GM19023 (cell line): Measurements from ENCODE around the gene SLC37A2.
A peak's percentile ranks its signal among the peaks of the same experiment; 100 is the strongest.

ENCODE experiments used
- ATAC-seq: cut with Tn5 transposase; IDR thresholded peaks from one replicate; pipeline ENCODE4 v1.9.1; 2021; ENCODE audit warnings: mild to moderate bottlenecking, moderate library complexity; ENCODE audit not compliant: unreplicated experiment

SLC37A2 gene

DNA sequence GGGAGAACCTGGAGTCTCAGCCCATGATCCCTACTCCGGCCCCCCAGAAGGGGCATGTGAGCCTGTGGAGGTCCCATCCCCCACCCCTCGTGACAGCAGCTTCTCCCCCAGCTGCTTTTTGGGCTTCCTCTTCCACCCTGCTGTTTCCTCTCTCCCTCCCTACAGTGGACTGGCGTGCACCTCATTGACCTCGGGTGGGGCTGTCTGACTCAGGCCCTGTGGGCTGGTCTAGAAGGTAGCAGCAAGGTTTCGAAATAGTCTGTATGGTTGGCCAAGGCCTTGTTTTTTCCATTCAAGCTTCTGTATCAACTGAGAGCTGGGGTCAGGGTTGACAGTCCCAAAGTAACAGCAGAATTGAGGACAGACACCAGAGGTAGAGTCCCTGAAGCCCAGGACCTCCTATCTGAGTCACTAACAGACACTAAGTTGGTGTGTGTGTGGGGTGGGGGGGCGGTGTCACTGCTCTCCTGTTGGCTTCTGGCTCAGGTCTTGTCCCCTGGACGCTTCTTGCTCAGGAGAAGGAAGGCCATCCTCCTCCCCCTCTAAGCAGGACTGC lies 7.7 kb downstream of the SLC37A2 start:
- peak; percentile 72 for ATAC-seq

DNA sequence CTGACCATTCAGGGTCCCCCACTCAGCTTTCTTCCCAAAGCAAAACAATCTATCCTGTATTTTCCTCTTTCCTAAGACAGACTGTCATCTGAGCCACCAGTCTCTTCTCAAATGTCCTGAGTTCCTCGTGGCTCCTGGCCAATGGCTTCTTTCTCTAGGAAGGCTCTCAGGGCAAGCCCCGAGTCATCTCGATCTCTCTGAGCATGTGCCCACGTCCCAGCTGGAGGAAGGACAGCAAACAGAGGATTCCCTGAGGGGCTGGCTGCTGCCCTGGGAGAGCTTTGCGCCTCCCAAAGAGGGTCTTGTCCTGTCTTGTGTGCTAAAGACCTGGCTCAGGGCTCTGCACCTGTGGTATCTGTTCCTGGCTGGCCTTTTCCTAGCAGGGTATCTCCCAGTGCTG lies 8.3 kb downstream of the SLC37A2 start:
- no peak for ATAC-seq

DNA sequence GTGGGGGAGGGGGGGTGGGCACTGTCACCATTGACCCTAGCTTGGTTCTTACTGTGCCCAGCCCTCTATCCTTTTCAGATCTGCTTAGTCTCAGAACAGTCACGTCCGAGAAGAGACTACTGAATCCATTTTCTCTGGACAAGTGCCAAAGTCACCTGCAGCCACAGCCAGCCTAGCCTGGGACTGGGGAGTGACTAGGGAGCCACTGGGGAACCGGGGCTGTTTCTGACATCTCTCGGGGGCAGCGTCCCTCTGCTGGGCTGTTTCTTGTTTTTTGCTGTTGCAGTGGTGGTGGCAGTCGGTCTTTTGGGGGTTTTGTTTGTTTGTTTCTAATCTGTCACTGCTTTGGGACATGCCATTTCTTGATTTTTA lies 8.7 kb downstream of the SLC37A2 start:
- no peak for ATAC-seq

DNA sequence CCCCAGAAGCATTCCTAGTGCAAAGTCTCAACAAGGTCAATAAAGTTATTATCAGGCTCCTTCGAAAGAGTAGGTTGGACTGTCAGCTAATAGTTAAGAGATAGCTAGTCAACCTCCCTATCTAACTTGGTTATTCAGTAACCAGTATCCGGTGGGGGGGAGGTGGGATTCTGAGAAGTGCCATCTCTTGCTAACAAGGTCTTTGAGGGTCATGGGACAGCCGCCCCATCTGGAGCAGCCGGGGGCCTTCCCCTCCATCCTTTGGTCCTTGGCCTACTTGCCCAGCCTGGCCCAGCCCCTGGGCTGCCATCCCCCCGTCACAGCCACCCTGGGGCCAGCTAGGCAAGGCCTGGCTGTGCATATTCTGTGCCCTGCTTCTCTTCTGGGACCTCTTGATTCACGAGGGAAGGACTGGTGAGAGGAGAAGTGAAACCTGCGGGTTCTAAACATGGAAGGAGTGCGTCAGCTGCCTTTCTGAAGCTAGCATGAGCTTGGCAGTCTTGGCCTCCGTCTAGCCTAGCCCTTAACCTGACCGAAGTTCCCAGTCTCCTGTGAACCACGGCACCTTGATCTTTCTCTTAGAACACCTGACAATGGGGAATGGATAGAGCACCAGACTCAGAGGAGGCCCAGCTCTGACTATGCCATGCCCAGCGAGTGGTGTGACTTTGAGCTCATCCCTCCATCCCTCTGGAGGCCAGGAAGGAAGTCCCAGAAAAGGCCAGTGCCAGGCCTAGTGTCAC lies 9.3 kb downstream of the SLC37A2 start:
- peak; percentile 75 for ATAC-seq

DNA sequence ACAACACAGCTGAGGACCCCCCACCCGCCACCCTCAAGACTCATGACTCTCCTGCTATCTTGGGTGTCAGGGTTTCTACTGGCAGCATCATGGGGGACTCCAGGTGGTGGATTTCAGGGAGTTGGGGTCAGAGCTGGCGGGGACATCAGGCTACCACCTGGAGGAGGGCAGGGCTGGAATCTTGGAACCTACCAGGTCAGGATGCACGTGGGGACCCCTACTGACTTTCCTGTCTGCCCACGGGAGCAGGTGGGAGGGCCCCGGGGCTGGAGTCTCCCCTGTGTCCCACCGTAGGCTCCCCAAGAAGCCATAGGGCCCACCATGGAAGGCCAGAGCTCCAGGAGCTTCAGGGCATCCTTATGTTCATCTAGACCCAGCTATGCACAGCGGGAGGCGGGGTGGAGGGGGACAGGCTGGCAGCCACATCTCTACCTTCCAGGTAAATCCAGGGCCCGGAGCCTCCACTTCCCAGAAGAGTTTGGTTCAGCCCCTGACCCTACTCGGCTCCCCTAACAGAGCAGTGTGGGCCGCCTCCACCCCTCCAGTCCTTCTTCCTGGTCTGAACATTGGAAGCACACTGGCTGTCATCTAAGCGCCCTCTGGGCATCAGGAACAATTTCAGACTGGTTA lies 10.0 kb downstream of the SLC37A2 start:
- ATAC-seq, result no peak

DNA sequence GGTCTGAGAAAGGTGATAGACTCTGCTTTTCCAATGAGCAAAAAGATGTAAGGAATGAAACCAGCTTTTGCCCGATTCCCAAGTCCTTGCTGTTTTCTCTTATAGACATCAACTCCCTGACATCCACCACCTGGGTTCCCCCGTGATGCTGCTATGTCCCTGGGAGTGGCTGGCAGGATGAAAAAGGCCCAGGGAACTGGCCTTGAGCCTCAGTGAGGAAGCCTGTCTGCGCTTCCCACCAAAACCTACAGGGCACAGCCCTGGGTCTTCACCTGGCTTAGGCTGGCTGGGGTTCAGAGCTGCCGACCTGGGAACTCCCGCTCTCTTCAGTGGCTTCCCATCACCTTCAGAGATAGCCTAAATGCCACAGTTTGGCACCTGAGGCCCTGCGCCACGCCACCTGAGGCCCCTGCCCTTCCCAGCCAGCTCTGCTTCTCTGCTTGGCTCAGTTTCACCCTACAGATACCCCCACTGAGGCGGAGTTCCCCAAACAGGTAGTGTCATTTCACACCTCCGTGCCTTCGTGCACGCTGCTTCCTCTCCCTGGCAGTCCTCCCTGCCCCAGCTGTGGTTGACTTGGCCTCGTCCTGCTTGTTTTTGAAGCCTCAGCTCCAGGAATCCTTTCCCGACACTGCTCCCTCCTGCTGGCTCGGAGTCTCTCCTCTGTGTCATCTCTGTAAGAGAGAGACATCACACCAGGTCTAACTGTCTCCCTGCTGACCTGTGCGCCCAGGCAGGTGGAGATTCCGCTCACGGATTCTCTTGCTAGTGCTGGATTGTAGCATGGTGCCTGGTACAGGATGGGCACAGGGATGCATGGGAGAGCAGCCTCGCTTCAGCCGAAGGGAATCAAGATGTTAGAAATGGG lies 10.7 kb downstream of the SLC37A2 start:
- ATAC-seq, result no peak

DNA sequence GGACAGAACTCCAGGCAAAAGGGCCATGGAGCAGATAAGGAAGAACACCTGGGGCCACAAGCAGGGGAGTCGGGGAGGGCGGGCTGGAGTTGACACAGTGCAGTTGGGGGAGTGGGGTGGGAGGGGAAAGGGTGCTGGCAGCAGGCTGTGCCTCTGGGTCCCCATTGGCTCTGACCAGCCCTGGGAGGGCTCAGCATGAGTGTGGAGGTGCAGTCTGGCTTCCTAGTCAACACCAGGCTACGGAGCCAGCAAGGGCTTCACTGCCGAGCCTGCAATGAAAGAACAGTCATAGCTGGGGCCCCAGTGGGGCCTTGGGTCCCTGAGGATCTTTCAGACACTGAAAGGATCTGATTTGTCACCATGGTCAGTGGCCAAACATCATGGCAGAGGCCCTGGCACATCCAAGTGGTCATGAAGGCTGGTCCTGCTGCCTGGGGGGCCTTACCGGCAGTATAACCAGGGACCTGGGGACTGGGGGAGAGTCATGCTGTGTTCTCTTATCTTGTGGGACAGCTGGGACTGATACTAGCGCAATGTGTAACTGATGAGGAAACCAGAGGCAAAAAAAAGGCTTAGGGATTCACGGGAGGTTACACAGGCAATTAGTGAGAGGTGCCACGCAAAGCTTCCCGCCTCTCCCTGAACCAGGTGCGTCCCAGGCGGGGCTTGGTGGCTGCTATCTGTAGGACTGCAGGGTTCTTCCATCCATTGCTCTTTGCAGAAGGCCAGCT lies 11.6 kb downstream of the SLC37A2 start:
- ATAC-seq, result no peak

DNA sequence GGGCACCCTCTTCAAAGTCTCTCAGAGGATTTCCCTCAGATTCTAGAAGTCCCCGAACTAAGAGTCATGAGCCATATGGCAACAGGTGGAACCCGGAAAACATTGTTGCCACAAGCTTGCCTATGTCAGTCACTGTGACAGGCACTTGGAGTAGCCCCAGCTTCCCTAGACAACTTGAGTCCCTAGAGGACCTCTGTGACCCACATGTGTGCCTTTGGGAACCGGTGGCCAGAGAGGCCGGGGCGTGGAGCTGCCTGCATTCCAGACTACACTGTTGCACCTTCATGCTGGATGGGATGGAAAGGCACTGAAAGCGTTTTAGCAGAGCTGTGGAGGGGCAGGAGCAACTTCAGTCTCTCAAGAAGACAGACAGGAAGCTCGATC lies 12.1 kb downstream of the SLC37A2 start:
- ATAC-seq, result no peak

DNA sequence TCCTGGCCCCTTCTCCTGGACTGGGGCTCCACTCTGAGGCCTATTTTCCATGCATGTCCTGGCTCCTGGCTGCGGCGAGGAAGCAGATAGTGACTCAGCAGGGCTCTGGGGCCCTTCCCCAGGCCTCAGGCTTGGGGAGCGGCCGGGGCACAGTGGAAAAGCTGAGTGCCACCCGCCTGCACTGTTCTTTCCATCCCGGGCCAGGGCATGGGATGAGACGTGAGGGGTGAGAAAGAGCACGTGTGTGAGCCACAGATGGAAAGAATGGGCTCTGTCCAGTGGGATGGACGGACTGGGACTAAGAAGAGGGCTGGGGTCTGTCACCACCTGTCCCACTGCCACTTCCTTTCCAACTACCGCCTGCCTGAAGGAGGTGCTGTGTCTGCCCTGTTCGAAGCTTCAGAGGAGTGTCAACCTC lies 12.8 kb downstream of the SLC37A2 start:
- no peak for ATAC-seq

DNA sequence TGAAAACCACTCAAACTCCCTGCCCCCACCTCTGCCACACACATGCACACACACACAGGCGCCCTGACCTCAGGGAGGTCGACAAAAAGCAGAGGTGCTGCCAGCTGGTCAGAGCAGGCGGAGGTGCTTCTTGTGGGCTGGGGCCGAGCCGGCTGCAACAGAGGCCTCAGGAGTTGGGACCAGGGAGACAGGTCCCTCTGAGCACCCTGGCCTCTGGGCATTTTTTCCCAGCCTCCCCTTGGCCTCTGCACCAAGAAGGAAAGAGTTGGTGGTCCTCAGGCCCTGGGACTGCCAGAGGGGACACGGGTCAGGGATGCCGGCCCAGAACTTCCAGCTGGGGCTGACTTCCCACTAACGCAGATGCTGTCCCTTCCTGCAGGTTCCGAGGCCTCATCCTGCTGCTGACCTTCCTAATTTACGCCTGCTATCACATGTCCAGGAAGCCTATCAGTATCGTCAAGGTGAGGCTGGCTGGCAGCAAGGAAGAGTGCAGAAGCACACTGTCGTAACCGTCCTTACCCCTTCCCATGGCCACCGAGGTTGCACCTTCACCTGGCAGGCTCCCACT lies 13.4 kb downstream of the SLC37A2 start:
- no peak for ATAC-seq

DNA sequence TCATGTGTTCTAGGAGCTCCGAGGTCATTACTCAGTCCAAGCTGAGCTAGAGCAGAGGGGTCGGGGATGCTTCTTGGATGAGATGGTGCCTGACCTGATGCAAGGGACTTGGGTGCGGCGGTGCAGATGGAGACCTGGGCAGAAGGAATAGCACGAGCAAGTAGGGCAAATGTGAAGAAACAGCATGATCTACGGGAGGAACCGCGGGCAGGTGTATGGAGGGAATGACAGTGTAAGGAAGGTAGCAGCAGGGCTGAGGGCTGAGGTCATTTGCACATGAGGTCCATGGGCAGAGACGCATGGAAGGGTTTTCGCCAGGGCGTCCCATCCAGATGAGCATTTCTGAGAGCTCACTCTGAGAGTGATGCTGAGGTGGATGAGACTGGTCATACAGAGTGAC lies 14.9 kb downstream of the SLC37A2 start:
- no peak for ATAC-seq

DNA sequence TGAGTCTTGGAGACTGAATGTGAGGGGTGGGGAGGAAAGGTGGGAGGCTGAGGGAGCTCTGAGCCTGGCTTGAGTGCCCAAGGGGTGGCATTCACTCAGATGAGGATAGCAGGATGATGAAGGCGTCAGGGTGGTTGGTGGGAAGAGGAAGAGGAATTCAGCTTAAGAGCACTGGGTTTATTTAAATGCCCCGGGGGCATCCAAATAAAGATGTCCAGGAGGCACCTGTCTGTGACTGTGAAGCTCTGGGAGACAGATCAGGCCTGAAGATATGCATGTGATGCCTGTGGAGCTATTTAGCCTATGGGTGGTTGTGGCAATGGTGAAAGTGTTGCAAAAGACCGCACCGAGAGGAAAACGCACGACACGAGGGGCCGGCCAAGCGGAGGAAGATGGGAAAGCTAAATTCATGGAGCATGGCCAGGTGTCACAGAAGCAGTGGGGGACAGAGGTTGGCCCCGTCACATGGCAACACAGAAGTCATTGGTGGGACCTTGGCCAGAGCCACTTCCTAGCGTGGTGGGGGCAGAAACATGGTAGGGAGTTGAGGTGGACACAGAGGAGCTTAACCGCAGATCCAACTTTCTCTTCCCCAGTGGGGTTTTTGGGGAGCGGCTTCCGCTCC lies 15.5 kb downstream of the SLC37A2 start:
- no peak for ATAC-seq

DNA sequence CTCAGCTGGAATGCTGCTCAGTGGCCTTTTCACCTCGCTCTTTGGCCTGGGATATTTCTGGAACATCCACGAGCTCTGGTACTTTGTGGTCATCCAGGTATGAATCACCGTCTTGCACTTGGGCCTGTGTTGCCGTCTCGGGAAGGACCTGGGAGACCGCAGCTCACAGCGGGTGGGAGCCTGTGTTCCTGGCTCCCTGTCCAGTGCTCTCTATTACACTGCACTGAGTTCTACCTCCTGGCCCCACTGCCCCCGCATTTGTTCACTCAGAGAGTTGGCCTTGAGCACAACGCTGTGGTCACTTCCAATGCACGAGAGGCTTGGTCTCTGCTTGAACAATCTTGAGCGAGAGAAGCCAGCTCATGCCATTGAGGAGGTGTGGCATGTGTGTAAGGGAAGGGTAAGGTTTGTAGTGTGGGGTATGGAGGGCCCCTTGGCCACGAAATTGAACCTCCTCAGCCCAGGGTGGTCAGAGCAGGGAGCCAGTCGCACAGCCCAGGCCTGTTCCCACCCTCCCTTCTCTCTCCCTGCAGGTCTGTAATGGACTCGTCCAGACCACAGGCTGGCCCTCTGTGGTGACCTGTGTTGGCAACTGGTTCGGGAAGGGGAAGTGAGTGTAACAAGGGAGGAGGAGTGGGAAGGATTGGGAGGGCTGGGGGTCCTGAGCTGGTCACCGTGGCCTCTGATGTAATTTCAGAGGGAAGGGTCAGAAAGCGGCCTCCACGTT lies 16.2 kb downstream of the SLC37A2 start:
- no peak for ATAC-seq

DNA sequence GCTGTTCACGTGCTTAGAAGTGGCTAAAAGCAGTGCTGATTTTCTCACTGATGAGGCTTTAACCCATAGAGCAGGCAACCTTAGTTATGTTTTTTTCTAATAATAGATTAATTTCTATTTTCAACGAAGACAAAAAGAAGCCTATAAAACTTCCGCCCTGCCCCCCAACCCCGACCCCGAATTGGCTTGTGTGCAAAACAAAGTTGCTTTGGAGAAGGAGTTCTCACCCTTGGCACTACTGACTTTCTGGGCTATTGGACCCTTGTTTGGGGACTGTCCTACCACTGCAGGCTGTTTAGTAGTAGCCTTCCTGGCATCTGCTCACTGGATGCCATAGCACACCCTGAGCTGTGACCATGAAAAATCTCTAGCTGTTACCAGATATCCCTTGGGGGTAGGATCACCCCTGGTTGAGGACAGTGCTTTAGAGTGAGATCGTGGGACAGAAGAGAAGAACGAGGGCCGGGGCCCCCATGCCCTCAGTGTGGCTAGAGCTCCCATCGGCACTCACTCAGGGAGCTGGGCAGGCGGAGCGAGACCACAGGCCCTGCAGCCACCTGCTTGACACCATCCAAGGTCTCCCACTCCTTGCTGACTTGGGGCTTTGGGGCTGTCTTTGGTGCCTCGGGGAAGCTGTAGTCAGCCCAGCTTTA lies 16.9 kb downstream of the SLC37A2 start:
- ATAC-seq, result no peak

DNA sequence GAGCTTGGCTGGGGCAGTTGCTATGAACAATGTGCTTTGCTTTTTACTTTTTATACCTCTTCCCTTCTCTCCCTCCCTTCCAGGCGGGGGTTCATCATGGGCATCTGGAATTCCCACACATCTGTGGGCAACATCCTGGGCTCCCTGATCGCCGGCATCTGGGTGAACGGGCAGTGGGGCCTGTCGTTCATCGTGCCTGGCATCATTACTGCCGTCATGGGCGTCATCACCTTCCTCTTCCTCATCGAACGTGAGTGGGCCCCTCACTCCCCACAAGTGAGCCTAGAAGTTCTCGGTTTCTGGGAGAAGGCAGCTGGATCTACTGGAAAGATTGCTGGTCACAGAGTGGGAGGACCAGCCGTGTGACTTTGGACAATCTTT lies 17.4 kb downstream of the SLC37A2 start:
- ATAC-seq, result no peak

DNA sequence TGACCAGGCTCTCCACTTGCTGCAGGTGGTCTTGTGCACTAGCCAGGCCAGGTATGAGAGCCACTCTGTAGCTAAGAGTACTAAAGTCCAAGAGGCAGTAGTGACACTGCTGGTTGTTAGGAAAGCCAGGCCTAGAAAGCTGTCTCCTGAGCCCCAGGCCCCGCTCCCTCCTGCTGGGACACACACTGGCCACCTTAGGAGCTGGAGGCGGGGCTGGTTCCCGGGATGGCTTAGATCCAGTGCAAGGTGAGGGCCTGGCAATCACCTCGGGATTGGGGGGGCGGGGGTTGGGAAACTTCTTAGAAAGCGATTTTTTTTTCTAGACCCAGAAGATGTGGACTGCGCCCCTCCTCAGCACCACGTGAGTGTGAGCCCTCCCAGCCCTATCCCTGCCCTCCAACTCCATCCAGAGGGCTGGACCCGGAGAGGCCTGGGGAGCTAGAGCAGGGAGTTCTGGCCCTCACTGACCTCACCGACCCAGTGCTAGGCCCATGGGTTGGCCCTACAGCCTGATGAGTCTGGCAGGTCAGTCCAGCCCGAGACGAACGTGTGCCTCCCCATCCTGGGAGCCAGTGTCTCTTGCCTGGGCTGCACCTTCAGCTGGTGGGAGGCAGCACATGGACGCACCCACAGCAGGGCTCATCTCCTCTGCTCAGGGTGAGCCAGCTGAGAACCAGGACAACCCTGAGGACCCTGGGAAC lies 18.1 kb downstream of the SLC37A2 start:
- no peak for ATAC-seq

DNA sequence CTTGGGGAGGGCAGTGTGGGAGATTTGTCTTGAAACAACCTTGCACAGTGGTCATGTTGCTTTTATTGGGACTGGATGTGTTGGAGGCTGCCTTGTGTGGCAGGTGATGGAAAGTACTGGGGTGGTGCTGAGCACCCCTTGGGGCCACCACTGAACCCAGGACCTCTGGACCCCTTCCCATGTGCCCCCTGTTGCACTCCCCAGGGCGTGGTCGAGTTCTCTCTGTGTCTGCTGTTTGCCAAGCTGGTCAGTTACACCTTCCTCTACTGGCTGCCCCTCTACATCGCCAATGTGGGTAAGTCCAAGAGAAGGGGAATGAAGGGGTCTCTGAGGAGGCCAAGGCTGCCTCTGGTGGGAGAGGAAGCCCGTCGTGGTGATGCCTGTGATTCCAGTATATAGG lies 18.9 kb downstream of the SLC37A2 start:
- ATAC-seq, result no peak

DNA sequence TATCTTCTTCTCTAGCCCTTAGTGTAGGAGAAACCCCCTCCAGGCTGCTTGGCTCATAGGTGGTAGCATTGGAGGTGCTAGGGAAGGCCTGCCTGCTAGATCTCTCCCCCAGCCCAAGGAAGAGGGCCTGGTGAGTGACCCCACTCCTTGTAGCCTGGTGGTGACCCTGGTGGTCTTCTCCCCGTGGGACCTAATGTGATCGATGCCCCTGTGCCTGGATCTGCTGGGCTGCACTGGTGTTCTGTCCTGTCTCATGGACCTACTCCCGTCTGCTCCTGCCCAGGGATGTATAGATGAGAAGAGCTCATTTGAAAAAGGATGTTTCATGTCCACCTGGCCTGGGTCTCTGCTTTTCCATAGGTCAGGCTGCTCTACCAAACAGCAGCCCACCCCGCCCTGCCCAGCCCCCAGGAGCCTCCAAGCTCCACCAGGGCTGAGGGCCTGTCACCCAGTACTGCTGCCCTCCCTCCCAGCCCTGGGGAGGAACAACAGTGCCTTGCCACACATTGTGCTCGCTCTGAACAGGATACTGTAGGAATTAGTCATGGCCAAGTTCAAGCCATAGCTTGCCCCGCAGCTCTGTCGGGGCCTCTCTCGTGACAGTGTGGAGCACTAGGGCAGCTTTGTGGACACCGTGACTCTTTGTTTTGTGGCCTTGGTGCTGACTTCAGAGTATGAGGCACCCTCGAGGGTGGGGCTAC lies 19.7 kb downstream of the SLC37A2 start:
- ATAC-seq, result no peak
